ENCODE data around the gene FBXO38. TPM values are rescaled to one million over a fixed set of nuclear protein-coding genes. Genes with fewer than 3 reads are reported as not detected.

Gene FBXO38
- total and polyA plus RNA-seq, 2 of the 13 experiments (the other 11 are each of a cell fraction or from before 2014, with no cell fraction given): 24.8 to 35.9 TPM

DNA sequence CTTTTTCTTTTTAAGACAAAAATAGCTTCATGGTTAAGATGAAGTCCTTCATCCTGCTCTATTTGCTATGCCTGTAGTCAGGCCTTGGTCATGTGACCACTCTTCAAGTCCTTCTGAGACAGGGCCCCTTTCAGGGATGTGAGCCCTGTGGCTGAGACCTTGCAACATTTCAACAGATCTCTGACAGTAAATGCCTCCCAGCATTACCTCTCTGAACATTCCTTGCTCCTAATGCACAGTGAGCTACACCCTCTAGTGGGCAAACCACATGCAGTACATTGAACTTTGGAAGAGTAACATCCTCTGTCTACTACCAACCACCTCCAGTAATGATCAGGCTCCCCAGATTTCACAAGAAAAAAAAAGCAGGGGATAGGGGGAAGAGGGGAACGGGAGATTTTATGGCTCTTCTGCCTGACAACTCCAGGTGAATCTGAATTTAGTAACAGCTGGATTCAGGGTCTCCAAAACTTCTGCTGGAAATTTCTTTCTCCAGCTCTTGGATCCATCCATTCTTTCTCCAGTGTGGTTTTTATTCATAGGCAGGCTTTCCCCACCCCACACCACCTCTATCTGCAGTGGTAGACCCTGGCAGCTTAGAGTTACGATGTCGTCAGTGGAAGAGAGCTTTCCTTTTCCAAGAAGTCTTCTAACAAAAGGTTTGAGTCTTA, 8.9 kb upstream of the FBXO38 start (continued):
- TF ChIP-seq, protein P1, sequence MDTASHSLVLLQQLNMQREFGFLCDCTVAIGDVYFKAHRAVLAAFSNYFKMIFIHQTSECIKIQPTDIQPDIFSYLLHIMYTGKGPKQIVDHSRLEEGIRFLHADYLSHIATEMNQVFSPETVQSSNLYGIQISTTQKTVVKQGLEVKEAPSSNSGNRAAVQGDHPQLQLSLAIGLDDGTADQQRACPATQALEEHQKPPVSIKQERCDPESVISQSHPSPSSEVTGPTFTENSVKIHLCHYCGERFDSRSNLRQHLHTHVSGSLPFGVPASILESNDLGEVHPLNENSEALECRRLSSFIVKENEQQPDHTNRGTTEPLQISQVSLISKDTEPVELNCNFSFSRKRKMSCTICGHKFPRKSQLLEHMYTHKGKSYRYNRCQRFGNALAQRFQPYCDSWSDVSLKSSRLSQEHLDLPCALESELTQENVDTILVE (CRISPR knock-in tag; IDR thresholded peaks at IDR 0.05): peak; percentile 49; the same call in 1 of the 2 replicates
- no peak for TF ChIP-seq ZNF33B (CRISPR knock-in tag; IDR thresholded peaks at IDR 0.05)
- no peak for TF ChIP-seq NCOA5 (CRISPR knock-in tag; IDR thresholded peaks at IDR 0.05)
- no peak for TF ChIP-seq HDAC6 (IDR thresholded peaks at IDR 0.05; ENCODE audit: low read depth, low read length)
- TF ChIP-seq ZNF124 (CRISPR knock-in tag; IDR thresholded peaks at IDR 0.05): no peak
- no peak for TF ChIP-seq CHD2 (IDR thresholded peaks at IDR 0.05; ENCODE audit: low read depth, low read length)
- no peak for TF ChIP-seq EED (CRISPR knock-in tag; IDR thresholded peaks at IDR 0.05)
- TF ChIP-seq MIXL1 (CRISPR knock-in tag; IDR thresholded peaks at IDR 0.05): peak; percentile 70
- TF ChIP-seq PAF1 (CRISPR knock-in tag; IDR thresholded peaks at IDR 0.05): no peak
- TF ChIP-seq, protein P2, sequence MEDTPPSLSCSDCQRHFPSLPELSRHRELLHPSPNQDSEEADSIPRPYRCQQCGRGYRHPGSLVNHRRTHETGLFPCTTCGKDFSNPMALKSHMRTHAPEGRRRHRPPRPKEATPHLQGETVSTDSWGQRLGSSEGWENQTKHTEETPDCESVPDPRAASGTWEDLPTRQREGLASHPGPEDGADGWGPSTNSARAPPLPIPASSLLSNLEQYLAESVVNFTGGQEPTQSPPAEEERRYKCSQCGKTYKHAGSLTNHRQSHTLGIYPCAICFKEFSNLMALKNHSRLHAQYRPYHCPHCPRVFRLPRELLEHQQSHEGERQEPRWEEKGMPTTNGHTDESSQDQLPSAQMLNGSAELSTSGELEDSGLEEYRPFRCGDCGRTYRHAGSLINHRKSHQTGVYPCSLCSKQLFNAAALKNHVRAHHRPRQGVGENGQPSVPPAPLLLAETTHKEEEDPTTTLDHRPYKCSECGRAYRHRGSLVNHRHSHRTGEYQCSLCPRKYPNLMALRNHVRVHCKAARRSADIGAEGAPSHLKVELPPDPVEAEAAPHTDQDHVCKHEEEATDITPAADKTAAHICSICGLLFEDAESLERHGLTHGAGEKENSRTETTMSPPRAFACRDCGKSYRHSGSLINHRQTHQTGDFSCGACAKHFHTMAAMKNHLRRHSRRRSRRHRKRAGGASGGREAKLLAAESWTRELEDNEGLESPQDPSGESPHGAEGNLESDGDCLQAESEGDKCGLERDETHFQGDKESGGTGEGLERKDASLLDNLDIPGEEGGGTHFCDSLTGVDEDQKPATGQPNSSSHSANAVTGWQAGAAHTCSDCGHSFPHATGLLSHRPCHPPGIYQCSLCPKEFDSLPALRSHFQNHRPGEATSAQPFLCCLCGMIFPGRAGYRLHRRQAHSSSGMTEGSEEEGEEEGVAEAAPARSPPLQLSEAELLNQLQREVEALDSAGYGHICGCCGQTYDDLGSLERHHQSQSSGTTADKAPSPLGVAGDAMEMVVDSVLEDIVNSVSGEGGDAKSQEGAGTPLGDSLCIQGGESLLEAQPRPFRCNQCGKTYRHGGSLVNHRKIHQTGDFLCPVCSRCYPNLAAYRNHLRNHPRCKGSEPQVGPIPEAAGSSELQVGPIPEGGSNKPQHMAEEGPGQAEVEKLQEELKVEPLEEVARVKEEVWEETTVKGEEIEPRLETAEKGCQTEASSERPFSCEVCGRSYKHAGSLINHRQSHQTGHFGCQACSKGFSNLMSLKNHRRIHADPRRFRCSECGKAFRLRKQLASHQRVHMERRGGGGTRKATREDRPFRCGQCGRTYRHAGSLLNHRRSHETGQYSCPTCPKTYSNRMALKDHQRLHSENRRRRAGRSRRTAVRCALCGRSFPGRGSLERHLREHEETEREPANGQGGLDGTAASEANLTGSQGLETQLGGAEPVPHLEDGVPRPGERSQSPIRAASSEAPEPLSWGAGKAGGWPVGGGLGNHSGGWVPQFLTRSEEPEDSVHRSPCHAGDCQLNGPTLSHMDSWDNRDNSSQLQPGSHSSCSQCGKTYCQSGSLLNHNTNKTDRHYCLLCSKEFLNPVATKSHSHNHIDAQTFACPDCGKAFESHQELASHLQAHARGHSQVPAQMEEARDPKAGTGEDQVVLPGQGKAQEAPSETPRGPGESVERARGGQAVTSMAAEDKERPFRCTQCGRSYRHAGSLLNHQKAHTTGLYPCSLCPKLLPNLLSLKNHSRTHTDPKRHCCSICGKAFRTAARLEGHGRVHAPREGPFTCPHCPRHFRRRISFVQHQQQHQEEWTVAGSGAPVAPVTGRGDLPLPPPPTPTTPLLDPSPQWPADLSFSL (CRISPR knock-in tag; IDR thresholded peaks at IDR 0.05): no peak
- no peak for TF ChIP-seq POLR2AphosphoS5 (IDR thresholded peaks at IDR 0.05; ENCODE audit: low read depth, low read length)
- TF ChIP-seq TCF7L2 (IDR thresholded peaks at IDR 0.05; ENCODE audit: low read depth, low read length): no peak
- no peak for TF ChIP-seq SCMH1 (CRISPR knock-in tag; IDR thresholded peaks at IDR 0.05; ENCODE audit: borderline replicate concordance)
- TF ChIP-seq PCBP1 (IDR thresholded peaks at IDR 0.05; ENCODE audit: borderline replicate concordance, low read depth, low read length): no peak
- TF ChIP-seq ATM (IDR thresholded peaks at IDR 0.05; ENCODE audit: borderline replicate concordance): no peak
- TF ChIP-seq ZNF598 (CRISPR knock-in tag; IDR thresholded peaks at IDR 0.05; ENCODE audit: borderline replicate concordance): no peak
- TF ChIP-seq ZNF136 (CRISPR knock-in tag; IDR thresholded peaks at IDR 0.05; ENCODE audit: low read depth): no peak
- no peak for TF ChIP-seq ZNF446 (CRISPR knock-in tag; IDR thresholded peaks at IDR 0.05)
- no peak for TF ChIP-seq HNRNPLL (IDR thresholded peaks at IDR 0.05; ENCODE audit: low read depth, low read length, poor library complexity, severe bottlenecking)
- no peak for TF ChIP-seq HOXA9 (CRISPR knock-in tag; IDR thresholded peaks at IDR 0.05; ENCODE audit: borderline replicate concordance)
- no peak for TF ChIP-seq RBM22 (optimal IDR thresholded peaks at IDR 0.05; ENCODE audit: low read length)
- TF ChIP-seq HOXA7 (CRISPR knock-in tag; IDR thresholded peaks at IDR 0.05): no peak
- TF ChIP-seq, protein P3, sequence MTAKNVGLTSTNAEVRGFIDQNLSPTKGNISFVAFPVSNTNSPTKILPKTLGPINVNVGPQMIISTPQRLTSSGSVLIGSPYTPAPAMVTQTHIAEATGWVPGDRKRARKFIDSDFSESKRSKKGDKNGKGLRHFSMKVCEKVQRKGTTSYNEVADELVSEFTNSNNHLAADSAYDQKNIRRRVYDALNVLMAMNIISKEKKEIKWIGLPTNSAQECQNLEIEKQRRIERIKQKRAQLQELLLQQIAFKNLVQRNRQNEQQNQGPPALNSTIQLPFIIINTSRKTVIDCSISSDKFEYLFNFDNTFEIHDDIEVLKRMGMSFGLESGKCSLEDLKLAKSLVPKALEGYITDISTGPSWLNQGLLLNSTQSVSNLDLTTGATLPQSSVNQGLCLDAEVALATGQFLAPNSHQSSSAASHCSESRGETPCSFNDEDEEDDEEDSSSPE (CRISPR knock-in tag; IDR thresholded peaks at IDR 0.05): no peak
- no peak for TF ChIP-seq MTA3 (CRISPR knock-in tag; IDR thresholded peaks at IDR 0.05)

Measured in HepG2 (cell line).